HUES6 (cell line): ENCODE data around the gene ANKRD36B.
"Not testable (repeated sequence)": the region's sequence is repeated elsewhere in the genome, so short reads cannot be mapped to it uniquely, and the experiment has no call there.

ENCODE experiments used
- H3K27ac ChIP-seq: 2 replicates; pipeline ENCODE4 v1.7.0; 2013; ENCODE audit warnings: low read depth, mild to moderate bottlenecking, low read length, inconsistent platforms
- H3K27me3 ChIP-seq: 2 replicates; pipeline ENCODE4 v1.6.1; 2013; ENCODE audit warnings: low read length; ENCODE audit not compliant: control insufficient read depth, insufficient read depth
- H3K36me3 ChIP-seq: 2 replicates; pipeline ENCODE4 v1.6.1; 2013; ENCODE audit warnings: low read length; ENCODE audit not compliant: control insufficient read depth, insufficient read depth
- H3K4me1 ChIP-seq: 2 replicates; pipeline ENCODE4 v1.6.1; 2013; ENCODE audit warnings: low read length; ENCODE audit not compliant: control insufficient read depth, insufficient read depth
- H3K4me3 ChIP-seq: 2 replicates; pipeline ENCODE4 v1.5.1; 2013; ENCODE audit warnings: low read depth, low read length
- H3K9ac ChIP-seq: one replicate; pipeline ENCODE4 v1.6.1; 2013; ENCODE audit warnings: mild to moderate bottlenecking, low read length
- H3K9me3 ChIP-seq: 2 replicates; pipeline ENCODE4 v1.6.1; 2013; ENCODE audit warnings: low read depth, low read length; ENCODE audit not compliant: control insufficient read depth, insufficient read depth

Gene ANKRD36B

DNA sequence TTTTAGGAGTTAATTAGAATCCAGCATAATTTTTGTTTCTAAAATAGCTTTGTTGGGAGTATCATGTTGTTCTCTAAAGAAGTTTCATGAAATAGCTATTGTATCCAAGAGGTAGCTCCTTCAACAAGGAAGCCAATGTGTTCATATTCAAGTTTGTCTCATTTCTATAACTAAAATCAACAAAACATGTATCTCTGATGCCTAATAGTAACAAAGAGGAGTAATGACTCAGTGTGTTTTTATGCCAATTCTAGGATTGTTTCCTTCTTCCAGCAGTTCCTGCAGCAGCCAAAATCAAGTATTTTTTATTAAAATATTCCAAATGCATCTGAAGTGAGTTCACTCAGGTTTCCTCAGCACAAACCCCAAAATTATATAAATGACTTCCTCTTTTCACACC, 41.1 kb downstream of the ANKRD36B start:
- H3K9me3 ChIP-seq, H3K27me3 ChIP-seq, H3K9ac ChIP-seq, H3K27ac ChIP-seq, H3K4me3 ChIP-seq, H3K4me1 ChIP-seq: not testable (repeated sequence)
- H3K36me3 ChIP-seq, result peaks cover 27% of the 10 kb centered on the region

DNA sequence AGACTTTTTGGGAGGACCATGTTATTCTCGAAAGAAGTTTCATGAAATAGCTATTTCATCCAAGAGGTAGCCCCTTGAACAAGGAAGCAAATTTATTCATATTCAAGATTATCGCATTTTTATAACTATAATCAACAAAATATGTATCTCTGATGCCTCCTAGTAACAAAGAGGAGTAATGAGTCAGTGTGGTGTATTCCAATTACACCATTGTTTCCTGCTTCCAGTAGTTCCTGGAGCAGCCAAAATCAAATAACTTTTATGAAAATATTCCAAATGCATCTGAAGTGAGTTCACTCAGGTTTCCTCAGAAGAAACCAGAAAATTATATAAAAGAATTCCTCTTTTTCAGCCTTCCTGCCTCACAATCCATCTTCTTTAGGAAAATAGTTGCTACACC, 43.0 kb downstream of the ANKRD36B start:
- Histone ChIP-seq H3K27ac (no peak overlapping the region), H3K27me3 (no peaks in the 10 kb centered on the region), H3K4me1 (no peaks in the 10 kb centered on the region), H3K9me3 (no peaks in the 10 kb centered on the region), H3K36me3 (peaks cover 20% of the 10 kb centered on the region), H3K4me3 (no peak overlapping the region), H3K9ac (no peak overlapping the region)

DNA sequence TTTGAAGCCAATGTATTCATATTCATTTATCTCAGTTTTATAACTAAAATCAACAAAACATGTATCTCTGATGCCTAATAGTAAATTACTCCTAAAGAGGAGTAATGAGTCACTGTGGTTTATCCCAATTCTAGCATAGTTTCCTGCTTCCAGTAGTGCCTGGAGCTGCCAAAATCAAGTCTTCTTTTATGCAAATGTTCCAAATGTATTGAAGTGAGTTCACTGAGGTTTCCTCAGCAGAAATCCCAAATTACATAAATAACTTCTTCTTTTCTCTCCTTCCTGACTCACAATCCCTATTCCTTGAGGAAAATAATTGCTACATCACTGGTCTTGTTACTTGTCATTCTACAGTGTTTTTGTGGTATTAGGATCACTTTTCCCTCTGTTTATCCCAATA, 44.8 kb downstream of the ANKRD36B start:
- not testable (repeated sequence) for H3K9ac ChIP-seq, H3K9me3 ChIP-seq, H3K27me3 ChIP-seq, H3K4me1 ChIP-seq, H3K27ac ChIP-seq, H3K4me3 ChIP-seq
- H3K36me3 ChIP-seq, result peaks cover 20% of the 10 kb centered on the region

DNA sequence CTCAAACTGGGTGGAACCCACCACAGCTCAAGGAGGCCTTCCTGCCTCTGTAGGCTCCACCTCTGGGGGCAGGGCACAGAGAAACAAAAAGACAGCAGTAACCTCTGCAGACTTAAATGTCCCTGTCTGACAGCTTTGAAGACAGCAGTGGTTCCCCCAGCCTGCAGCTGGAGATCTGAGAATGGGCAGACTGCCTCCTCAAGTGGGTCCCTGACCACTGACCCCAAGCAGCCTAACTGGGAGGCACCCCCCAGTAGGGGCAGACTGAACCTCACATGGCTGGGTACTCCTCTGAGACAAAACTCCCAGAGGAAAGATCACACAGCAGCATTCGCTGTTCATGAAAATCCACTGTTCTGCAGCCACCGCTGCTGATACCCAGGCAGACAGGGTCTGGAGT, 63.8 kb downstream of the ANKRD36B start:
- H3K27ac ChIP-seq, H3K9me3 ChIP-seq, H3K4me3 ChIP-seq, H3K4me1 ChIP-seq, H3K27me3 ChIP-seq, H3K36me3 ChIP-seq, H3K9ac ChIP-seq: not testable (repeated sequence)

DNA sequence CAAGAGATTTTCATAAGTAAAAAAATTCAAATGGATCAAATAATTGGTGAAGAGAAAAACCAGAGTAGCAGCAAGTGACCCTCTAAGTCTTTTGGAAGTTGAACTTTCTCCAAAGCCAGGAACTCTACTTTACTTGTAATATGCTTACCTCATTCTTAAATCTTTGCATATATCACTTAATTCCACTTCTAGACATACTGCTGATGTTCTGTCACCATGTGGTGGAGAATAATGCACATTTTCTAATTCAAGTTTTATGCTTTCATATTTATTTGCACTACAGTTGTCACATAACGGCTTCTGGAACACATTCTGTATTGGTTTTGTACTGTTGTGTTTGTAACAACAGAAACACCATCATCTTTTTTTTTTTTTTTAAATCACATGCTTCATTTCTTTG, 65.9 kb downstream of the ANKRD36B start:
- not testable (repeated sequence) for H3K9me3 ChIP-seq, H3K36me3 ChIP-seq, H3K4me1 ChIP-seq, H3K9ac ChIP-seq, H3K4me3 ChIP-seq, H3K27ac ChIP-seq, H3K27me3 ChIP-seq

DNA sequence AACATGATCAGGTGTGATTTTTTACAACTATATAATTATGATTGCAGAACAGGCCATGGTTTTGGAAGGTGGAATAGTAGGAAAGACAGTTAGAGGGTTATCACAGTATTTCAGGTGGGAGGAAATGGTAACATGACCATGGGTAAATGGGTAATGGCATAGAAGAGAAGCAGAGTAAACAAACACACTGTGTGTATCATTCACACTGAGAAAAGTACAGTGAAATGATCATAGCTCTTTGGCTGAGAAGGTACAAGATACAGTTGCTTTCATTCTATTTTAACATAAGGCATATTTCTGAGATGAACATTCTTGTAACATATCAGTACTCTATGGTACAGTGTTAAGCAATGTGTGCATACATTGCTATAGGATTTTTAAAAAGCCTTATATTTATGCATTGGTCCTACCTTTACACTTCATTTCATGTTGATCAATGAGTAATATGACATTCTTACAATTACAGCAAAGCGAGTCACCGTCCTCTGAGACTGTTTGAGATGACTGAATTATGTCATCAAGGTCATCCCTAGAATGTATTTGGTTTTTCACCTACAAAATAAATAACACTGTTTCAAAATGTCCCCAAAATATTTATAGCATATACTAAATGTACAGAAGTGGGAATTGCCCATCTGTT, 66.6 kb downstream of the ANKRD36B start:
- not testable (repeated sequence) for H3K4me3 ChIP-seq, H3K27ac ChIP-seq, H3K36me3 ChIP-seq, H3K27me3 ChIP-seq, H3K4me1 ChIP-seq, H3K9ac ChIP-seq, H3K9me3 ChIP-seq

DNA sequence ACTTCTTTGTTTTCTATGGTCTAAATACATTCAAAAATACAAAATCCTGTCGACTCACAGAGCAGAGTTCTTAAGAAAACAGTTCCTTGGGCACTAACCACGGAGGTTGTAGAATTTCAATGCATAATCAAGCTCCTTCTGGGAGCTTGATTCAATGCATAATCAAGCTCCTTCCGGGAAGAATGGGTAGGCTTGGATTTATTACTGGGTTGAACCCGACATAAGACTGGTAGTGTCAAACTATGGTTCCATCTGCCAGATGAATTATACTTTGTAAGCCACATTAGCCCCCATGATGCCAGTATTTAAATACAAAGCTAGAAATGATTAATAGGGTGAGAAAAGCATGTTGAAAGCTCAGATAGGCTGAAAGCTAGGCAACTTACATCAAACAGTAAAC, 94.0 kb downstream of the ANKRD36B start:
- not testable (repeated sequence) for H3K27ac ChIP-seq, H3K4me3 ChIP-seq, H3K36me3 ChIP-seq, H3K9me3 ChIP-seq, H3K9ac ChIP-seq, H3K27me3 ChIP-seq, H3K4me1 ChIP-seq

DNA sequence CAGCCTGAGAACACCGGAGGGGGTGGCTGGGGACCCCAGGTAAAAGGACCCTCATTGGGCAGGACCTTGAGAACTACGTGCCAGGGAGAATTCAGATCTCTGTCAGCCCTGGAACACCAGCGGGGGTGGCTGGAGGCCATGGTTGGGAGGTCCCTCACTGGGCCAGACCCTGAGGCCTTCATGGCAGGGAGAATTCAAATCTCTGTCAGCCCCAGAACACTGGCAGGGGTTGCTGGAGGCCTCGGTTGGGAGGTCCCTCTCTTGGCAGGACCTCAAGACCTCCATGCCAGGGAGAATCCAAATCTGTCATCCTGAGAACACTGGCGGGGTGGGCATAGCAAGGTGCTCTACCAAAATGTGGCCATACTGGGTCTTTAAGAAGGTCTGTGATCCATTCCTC, 99.5 kb downstream of the ANKRD36B start:
- H3K4me1 ChIP-seq, H3K4me3 ChIP-seq, H3K27me3 ChIP-seq, H3K36me3 ChIP-seq, H3K9ac ChIP-seq, H3K9me3 ChIP-seq, H3K27ac ChIP-seq: not testable (repeated sequence)
